Measurements from ENCODE around the gene CASKIN1.
A peak's percentile ranks its signal among the peaks of the same experiment; 100 is the strongest.

GRCh38 chr16:2233872-2234812, 37.7 kb upstream of the CASKIN1 start:
- TF ChIP-seq MYC (IDR thresholded peaks at IDR 0.05; ENCODE audit: borderline replicate concordance, low read length), result no peak
- TF ChIP-seq ESRRA (IDR thresholded peaks at IDR 0.05; ENCODE audit: borderline replicate concordance, low read length), result no peak
- TF ChIP-seq NPAS2 (CRISPR knock-in tag; IDR thresholded peaks at IDR 0.05; ENCODE audit: borderline replicate concordance), result no peak
- TF ChIP-seq CHD2 (IDR thresholded peaks at IDR 0.05; ENCODE audit: low read length, partially characterized antibody), result no peak
- no peak for TF ChIP-seq HOXA7 (CRISPR knock-in tag; IDR thresholded peaks at IDR 0.05)
- TF ChIP-seq CEBPB (IDR thresholded peaks at IDR 0.05), result no peak
- no peak for TF ChIP-seq REST (IDR thresholded peaks at IDR 0.05)
- no peak for TF ChIP-seq CTCF (IDR thresholded peaks at IDR 0.05)
- TF ChIP-seq POLR2A (IDR thresholded peaks at IDR 0.05; ENCODE audit: low read length), result 0 out of 2 replicates have a peak, but pooled peaks have one; percentile 4
- TF ChIP-seq SMC3 (IDR thresholded peaks at IDR 0.05), result no peak
